Midbrain (tissue), 1 donor: Measurements from ENCODE around the gene CHSY1.
A peak's percentile ranks its signal among the peaks of the same experiment; 100 is the strongest.

Experiments
- DNase-seq: peaks from one replicate; lab custom pipeline; 2025; lab: John Stamatoyannopoulos, UW

CHSY1 gene

GRCh38 chr15:101210466-101210865 lies 41.4 kb downstream of the CHSY1 start:
- no peak for DNase-seq

- no peak for DNase-seq
Observed at GRCh38 chr15:101210058-101210457, 41.8 kb downstream of the CHSY1 start.

GRCh38 chr15:101209285-101209845 lies 42.5 kb downstream of the CHSY1 start:
- DNase-seq: no peak

- DNase-seq: no peak
Observed at GRCh38 chr15:101207867-101208288, 44.0 kb downstream of the CHSY1 start.

- DNase-seq: no peak
Observed at GRCh38 chr15:101206176-101206591, 45.7 kb downstream of the CHSY1 start.

GRCh38 chr15:101204739-101205535 lies 46.9 kb downstream of the CHSY1 start:
- no peak for DNase-seq

- DNase-seq: no peak
Observed at GRCh38 chr15:101203607-101204189, 48.1 kb downstream of the CHSY1 start.

GRCh38 chr15:101203029-101203573 lies 48.7 kb downstream of the CHSY1 start:
- no peak for DNase-seq

GRCh38 chr15:101201411-101202174 lies 50.3 kb downstream of the CHSY1 start:
- peak; percentile 36 for DNase-seq

GRCh38 chr15:101200181-101200580 lies 51.7 kb downstream of the CHSY1 start:
- no peak for DNase-seq

GRCh38 chr15:101198800-101199199 lies 53.0 kb downstream of the CHSY1 start:
- no peak for DNase-seq

- no peak for DNase-seq
Observed at GRCh38 chr15:101198031-101198575, 53.7 kb downstream of the CHSY1 start.

GRCh38 chr15:101194546-101195125 lies 57.2 kb downstream of the CHSY1 start:
- DNase-seq: no peak

- no peak for DNase-seq
Observed at GRCh38 chr15:101193806-101194545, 57.9 kb downstream of the CHSY1 start.

- DNase-seq: no peak
Observed at GRCh38 chr15:101193120-101193644, 58.7 kb downstream of the CHSY1 start.

GRCh38 chr15:101192081-101192480 lies 59.8 kb downstream of the CHSY1 start:
- no peak for DNase-seq

- DNase-seq: no peak
Observed at GRCh38 chr15:101191242-101191641, 60.6 kb downstream of the CHSY1 start.

GRCh38 chr15:101190092-101190595 lies 61.7 kb downstream of the CHSY1 start:
- DNase-seq: no peak

- no peak for DNase-seq
Observed at GRCh38 chr15:101189409-101190091, 62.3 kb downstream of the CHSY1 start.
